Fibroblast of lung (primary cell): ENCODE measurements around the gene ITPRIPL2. TPM values are rescaled to one million over a fixed set of nuclear protein-coding genes. Genes with fewer than 3 reads are reported as not detected.

Experiments
- DNase-seq, 2 donors: peaks; one replicate each; pipeline versions ENCODE4 v3.0.0 to v3.0.0-alpha.2; 2010; ENCODE audit warnings: low read depth in 2 of 2
- H2AFZ ChIP-seq: 2 replicates; pipeline ENCODE4 v1.5.1; 2012; ENCODE audit warnings: low read length, control low read depth, inconsistent platforms
- H3K27ac ChIP-seq: 2 replicates; pipeline ENCODE4 v1.5.1; 2011; ENCODE audit warnings: low read length, control low read depth; ENCODE audit not compliant: insufficient read depth
- H3K27me3 ChIP-seq: 2 replicates; pipeline ENCODE4 v1.5.1; 2011; ENCODE audit warnings: mild to moderate bottlenecking, low read length; ENCODE audit not compliant: control insufficient read depth, insufficient read depth
- H3K36me3 ChIP-seq: 2 replicates; pipeline ENCODE4 v1.5.1; 2011; ENCODE audit warnings: low read length; ENCODE audit not compliant: control insufficient read depth, insufficient read depth
- H3K4me1 ChIP-seq: 2 replicates; pipeline ENCODE4 v1.5.1; 2011; ENCODE audit warnings: low read length; ENCODE audit not compliant: control insufficient read depth, insufficient read depth; ENCODE audit errors: extremely low read depth
- H3K4me2 ChIP-seq: 2 replicates; pipeline ENCODE4 v1.5.1; 2011; ENCODE audit warnings: low read length, control low read depth; ENCODE audit not compliant: insufficient read depth; ENCODE audit errors: extremely low read depth
- H3K4me3 ChIP-seq, 4 experiments: fragments of 200-600 bp in 1 of 4; sonication (generic) in 1 of 4; replicated peaks in 1 of 4; 2 replicates each; pipeline ENCODE4 v1.5.1; 2011 to 2016; ENCODE audit warnings: low read length in 4 of 4, low read depth in 3 of 4, mild to moderate bottlenecking in 3 of 4, control low read depth in 2 of 4, inconsistent platforms in 1 of 4, mixed read lengths in 1 of 4; ENCODE audit not compliant: insufficient read depth in 1 of 4; ENCODE audit errors: control extremely low read depth in 1 of 4
- H3K79me2 ChIP-seq: 2 replicates; pipeline ENCODE4 v1.5.1; 2012; ENCODE audit warnings: mild to moderate bottlenecking, low read length, inconsistent platforms; ENCODE audit not compliant: control insufficient read depth, insufficient read depth
- H3K9ac ChIP-seq: 2 replicates; pipeline ENCODE4 v1.5.1; 2011; ENCODE audit warnings: mild to moderate bottlenecking, low read length, control low read depth; ENCODE audit not compliant: insufficient read depth
- H3K9me3 ChIP-seq: 2 replicates; pipeline ENCODE4 v1.5.1; 2012; ENCODE audit warnings: low read depth, low read length; ENCODE audit not compliant: control insufficient read depth, insufficient read depth
- H4K20me1 ChIP-seq: 2 replicates; pipeline ENCODE4 v1.5.1; 2011; ENCODE audit warnings: low read length; ENCODE audit not compliant: control insufficient read depth, insufficient read depth; ENCODE audit errors: extremely low read depth
- EZH2 ChIP-seq: IDR thresholded peaks from 2 replicates; pipeline ENCODE4 v1.5.1; 2012; ENCODE audit warnings: low read length, control low read depth, mild to moderate bottlenecking; ENCODE audit errors: missing control alignments
- polyA plus RNA-seq, 2 donors: library from polyadenylated mRNA; depleted of rRNA in 1 of 2; stranded (reverse) in 1 of 2; unstranded in 1 of 2; fragments of >200 nt; gene quantifications; 2 replicates each; pipeline ENCODE4 v1.2.1, GENCODE V29; 2011 to 2012; ENCODE audit warnings: missing spikeins in 1 of 2
- total RNA-seq: library from RNA; depleted of rRNA; stranded (reverse); fragments of >200 nt; gene quantifications from 2 replicates; pipeline ENCODE4 v1.2.1, GENCODE V29; 2014
- TF ChIP-seq, protein P1 (sequence below), 2 donors: IDR thresholded peaks in 1 of 2; conservative IDR thresholded peaks in 1 of 2; 1 replicate in 1 of 2; 2 replicates in 1 of 2; pipeline ENCODE4 v1.5.1; 2011 to 2012; ENCODE audit warnings: low read length in 2 of 2, control low read depth in 1 of 2, inconsistent platforms in 1 of 2, low read depth in 1 of 2, mild to moderate bottlenecking in 1 of 2

The ITPRIPL2 gene
- total and polyA plus RNA-seq, 2 donors (not counting 1 experiment from before 2014, with no cell fraction given) = 23.1 to 42.1 TPM

DNA sequence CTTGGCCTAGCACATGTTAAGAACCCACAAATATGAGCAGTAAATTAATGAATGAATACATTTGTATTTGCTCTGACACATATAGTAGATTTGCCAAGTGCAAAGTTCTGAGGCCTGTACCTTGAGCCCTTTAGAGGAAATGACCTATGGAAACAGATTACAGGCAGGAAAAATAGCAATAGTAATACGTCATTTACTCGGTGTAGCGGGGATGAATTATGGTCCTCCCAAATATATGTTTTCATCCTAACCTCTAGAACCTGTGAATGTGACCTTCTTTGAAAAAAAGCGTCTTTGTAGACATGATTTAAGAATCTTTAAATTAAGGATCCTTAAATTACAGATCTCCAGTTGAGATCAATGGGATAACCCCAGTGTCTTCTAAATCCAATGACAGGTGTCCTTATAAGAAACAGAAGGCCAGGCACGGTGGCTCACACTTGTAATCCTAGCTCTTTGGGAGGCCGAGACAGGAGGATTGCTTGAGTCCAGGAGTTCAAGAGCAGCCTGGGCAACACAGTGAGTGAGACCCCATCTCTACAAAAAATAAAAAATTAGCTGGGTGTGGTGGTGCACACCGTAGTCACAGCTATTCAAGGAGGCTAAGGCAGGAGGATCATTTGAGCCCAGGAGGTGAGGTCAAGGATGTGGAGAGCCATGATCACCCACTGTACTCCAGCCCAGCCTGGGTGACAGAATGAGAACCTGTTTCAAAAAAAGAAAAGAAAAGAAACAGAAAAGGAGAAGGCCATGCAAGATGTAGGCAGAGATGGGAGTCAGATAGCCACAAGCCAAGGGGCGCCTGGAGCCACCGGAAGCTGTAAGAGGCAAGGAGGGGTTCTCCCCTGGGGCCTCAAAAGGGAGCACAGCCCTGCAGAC lies 5.1 kb upstream of the ITPRIPL2 start:
- Histone ChIP-seq H3K79me2 (peaks cover 2% of the 10 kb centered on the region), H4K20me1 (no peaks in the 10 kb centered on the region), H3K4me1 (peaks cover 7% of the 10 kb centered on the region), H3K27me3 (no peaks in the 10 kb centered on the region), H3K4me3 (no peak overlapping the region), H3K36me3 (no peaks in the 10 kb centered on the region), H2AFZ (no peak overlapping the region), H3K9me3 (no peaks in the 10 kb centered on the region), H3K9ac (no peak overlapping the region), H3K27ac (no peak overlapping the region), H3K4me2 (no peak overlapping the region)
- TF ChIP-seq, protein P1, sequence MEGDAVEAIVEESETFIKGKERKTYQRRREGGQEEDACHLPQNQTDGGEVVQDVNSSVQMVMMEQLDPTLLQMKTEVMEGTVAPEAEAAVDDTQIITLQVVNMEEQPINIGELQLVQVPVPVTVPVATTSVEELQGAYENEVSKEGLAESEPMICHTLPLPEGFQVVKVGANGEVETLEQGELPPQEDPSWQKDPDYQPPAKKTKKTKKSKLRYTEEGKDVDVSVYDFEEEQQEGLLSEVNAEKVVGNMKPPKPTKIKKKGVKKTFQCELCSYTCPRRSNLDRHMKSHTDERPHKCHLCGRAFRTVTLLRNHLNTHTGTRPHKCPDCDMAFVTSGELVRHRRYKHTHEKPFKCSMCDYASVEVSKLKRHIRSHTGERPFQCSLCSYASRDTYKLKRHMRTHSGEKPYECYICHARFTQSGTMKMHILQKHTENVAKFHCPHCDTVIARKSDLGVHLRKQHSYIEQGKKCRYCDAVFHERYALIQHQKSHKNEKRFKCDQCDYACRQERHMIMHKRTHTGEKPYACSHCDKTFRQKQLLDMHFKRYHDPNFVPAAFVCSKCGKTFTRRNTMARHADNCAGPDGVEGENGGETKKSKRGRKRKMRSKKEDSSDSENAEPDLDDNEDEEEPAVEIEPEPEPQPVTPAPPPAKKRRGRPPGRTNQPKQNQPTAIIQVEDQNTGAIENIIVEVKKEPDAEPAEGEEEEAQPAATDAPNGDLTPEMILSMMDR (conservative IDR thresholded peaks at IDR 0.05 in 1 of 2, IDR thresholded peaks at IDR 0.05 in 1 of 2; ENCODE audit: low read depth in 1 of 2, low read length in 2 of 2) = no peak
- no peak for TF ChIP-seq EZH2
- no peak for DNase-seq

DNA sequence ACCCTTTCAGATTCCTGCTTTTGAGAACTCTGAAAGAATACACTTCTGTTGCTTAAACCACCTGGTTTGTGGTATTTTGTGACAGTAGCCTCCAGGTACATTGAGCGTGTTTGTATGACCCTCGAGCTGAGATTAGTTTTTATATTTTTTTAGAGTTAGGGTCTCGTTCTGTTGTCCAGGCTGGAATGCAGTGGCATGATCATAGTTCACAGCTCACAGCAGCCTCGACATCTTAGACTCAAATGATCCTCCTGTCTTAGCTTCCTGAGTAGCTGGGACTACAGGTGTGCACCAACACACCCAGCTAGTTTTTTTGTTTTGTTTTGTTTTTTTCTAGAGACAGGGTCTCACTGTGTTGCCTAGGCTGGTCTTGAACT lies 4.5 kb upstream of the ITPRIPL2 start:
- no peak for DNase-seq
- Histone ChIP-seq H2AFZ (no peak overlapping the region), H3K9me3 (no peaks in the 10 kb centered on the region), H3K9ac (no peak overlapping the region), H3K4me3 (no peak overlapping the region), H3K79me2 (peaks cover 4% of the 10 kb centered on the region), H3K27ac (no peak overlapping the region), H3K4me1 (peaks cover 7% of the 10 kb centered on the region), H3K27me3 (no peaks in the 10 kb centered on the region), H3K36me3 (no peaks in the 10 kb centered on the region), H4K20me1 (no peaks in the 10 kb centered on the region), H3K4me2 (no peak overlapping the region)
- no peak for TF ChIP-seq EZH2
- TF ChIP-seq, protein P1 (conservative IDR thresholded peaks at IDR 0.05 in 1 of 2, IDR thresholded peaks at IDR 0.05 in 1 of 2; ENCODE audit: low read depth in 1 of 2, low read length in 2 of 2) = no peak

DNA sequence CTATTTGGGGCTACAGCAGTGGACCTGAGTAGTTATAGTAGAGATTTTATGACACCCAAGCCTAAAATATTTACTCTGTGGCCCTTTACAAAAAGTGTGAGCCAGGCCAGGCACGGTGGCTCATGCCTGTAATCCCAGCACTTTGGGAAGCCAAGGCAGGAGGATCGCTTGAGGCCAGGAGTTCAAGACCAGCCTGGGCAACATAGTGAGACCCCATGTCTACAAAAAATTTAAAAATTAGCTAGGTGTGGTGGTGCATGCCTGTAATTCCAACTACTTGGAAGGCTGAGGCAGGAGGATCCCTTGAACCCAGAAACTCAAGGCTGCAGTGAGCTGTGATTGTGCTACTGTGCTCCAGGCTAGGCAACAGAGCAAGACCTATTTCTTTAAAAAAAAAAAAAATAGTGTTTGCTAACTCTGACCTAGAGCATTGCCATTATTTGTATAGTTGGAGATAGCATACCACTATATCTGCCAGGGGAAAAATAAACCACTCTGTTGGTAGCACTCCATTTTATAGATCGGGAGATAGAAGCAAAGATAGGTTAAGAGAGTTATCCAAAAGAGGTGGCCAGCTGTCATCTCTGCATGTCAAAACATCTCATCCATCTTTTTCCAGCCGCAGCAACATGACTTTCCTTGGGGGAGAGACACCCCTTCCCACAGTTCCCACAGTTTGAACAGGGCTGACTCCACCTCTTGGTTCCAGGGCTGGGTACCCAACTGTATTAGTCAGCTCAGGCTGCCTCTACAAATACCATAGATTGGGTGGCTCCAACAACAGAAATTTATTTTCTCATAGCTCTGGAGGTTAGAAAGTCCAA lies 3.0 kb upstream of the ITPRIPL2 start:
- no peak for TF ChIP-seq EZH2
- TF ChIP-seq, protein P1 (conservative IDR thresholded peaks at IDR 0.05 in 1 of 2, IDR thresholded peaks at IDR 0.05 in 1 of 2; ENCODE audit: low read depth in 1 of 2, low read length in 2 of 2) = no peak

More for the DNA sequence above, 3.0 kb upstream of the ITPRIPL2 start:
- H3K4me3 ChIP-seq = no peak overlapping the region
- no peaks in the 10 kb centered on the region for H3K27me3 ChIP-seq
- peaks cover 8% of the 10 kb centered on the region for H3K36me3 ChIP-seq
- no peak for DNase-seq
- no peaks in the 10 kb centered on the region for H3K9me3 ChIP-seq
- no peak overlapping the region for H2AFZ ChIP-seq
- H3K79me2 ChIP-seq = peaks cover 19% of the 10 kb centered on the region
- peaks cover 11% of the 10 kb centered on the region for H3K4me1 ChIP-seq
- no peaks in the 10 kb centered on the region for H4K20me1 ChIP-seq
- H3K4me2 ChIP-seq = no peak overlapping the region
- no peak overlapping the region for H3K9ac ChIP-seq
- H3K27ac ChIP-seq = no peak overlapping the region
